Sigmoid colon (tissue), 7 donors: ENCODE measurements around the gene SPTBN5. TPM values are rescaled to one million over a fixed set of nuclear protein-coding genes. Genes with fewer than 3 reads are reported as not detected.

Experiments used
- DNase-seq: peaks from one replicate; pipeline ENCODE4 v3.0.0-alpha.2; 2019
- H3K27ac ChIP-seq, 4 donors: fragments of 200-600 bp; sonication (generic); one replicate each; pipeline ENCODE4 v1.5.1; 2016 to 2019; ENCODE audit warnings: mild to moderate bottlenecking in 1 of 4
- H3K27me3 ChIP-seq, 3 donors: fragments of 200-600 bp; sonication (generic); one replicate each; pipeline ENCODE4 v1.5.1; 2019; ENCODE audit warnings: mild to moderate bottlenecking in 1 of 3
- H3K36me3 ChIP-seq, 4 donors: fragments of 200-600 bp; sonication (generic); one replicate each; pipeline ENCODE4 v1.5.1; 2016 to 2019
- H3K4me1 ChIP-seq, 4 donors: fragments of 200-600 bp; sonication (generic); one replicate each; pipeline ENCODE4 v1.5.1; 2017 to 2019
- H3K4me3 ChIP-seq, 4 donors: fragments of 200-600 bp; sonication (generic); one replicate each; pipeline ENCODE4 v1.5.1; 2017 to 2019; ENCODE audit warnings: mild to moderate bottlenecking in 2 of 4, moderate library complexity in 1 of 4
- H3K9me3 ChIP-seq, 4 donors: fragments of 200-600 bp in 3 of 4; sonication (generic) in 3 of 4; one replicate each; pipeline versions ENCODE4 v1.5.1 to v1.6.1; 2013 to 2019
- EP300 ChIP-seq, 4 donors: sonication (generic); formaldehyde crosslinking; IDR thresholded peaks; one replicate each; pipeline ENCODE4 v1.6.1; 2017; ENCODE audit warnings: antibody characterized with exemption in 4 of 4
- POLR2A ChIP-seq, 2 donors: fragments of 450-650 bp; IDR thresholded peaks; one replicate each; pipeline ENCODE4 v1.6.1; 2016; ENCODE audit warnings: antibody characterized with exemption in 2 of 2, mild to moderate bottlenecking in 2 of 2, moderate library complexity in 2 of 2
- POLR2AphosphoS5 ChIP-seq, 4 donors: sonication (generic); formaldehyde crosslinking; IDR thresholded peaks; one replicate each; pipeline ENCODE4 v1.6.1; 2017; ENCODE audit warnings: antibody characterized with exemption in 4 of 4
- WGBS, 2 donors: extraction: QIAGEN DNeasy Blood & Tissue Kit; methylation state at CpG; one replicate each; pipeline ENCODE4 v1.1.7; 2013; 5-methylcytosine and 5-hydroxymethylcytosine counted together
- intact Hi-C: fragments of 100-400 bp; cut with DNase I; formaldehyde crosslinking; loops from one replicate; pipeline ENCODE4 v1.15.1; 2023
- polyA plus RNA-seq, 3 donors: library from polyadenylated mRNA; stranded (reverse); fragments of 200-250 nt; gene quantifications; one replicate each; pipeline ENCODE4 v1.2.3, GENCODE V29; 2013
- total RNA-seq, 4 donors: library from RNA; depleted of rRNA; stranded (reverse); fragments of >200 nt; gene quantifications; one replicate each; pipeline ENCODE4 v1.1.0, GENCODE V29; 2016
- TF ChIP-seq, protein P1 (sequence below), 4 experiments: fragments of 450-650 bp in 3 of 4; fragments of 200-600 bp in 1 of 4; IDR thresholded peaks; one replicate each; pipeline ENCODE4 v1.5.1; 2016 to 2019; ENCODE audit warnings: antibody characterized with exemption in 4 of 4, mild to moderate bottlenecking in 3 of 4, moderate library complexity in 2 of 4
- donor health status: healthy with polysubstance abuse.
- donor health status: Bipolar disorder and iron deficiency.
- donor health status: healthy.

Gene SPTBN5
- total and polyA plus RNA-seq, 7 donors, result under 0.01 to 2.3 (median 0.60) TPM

DNA sequence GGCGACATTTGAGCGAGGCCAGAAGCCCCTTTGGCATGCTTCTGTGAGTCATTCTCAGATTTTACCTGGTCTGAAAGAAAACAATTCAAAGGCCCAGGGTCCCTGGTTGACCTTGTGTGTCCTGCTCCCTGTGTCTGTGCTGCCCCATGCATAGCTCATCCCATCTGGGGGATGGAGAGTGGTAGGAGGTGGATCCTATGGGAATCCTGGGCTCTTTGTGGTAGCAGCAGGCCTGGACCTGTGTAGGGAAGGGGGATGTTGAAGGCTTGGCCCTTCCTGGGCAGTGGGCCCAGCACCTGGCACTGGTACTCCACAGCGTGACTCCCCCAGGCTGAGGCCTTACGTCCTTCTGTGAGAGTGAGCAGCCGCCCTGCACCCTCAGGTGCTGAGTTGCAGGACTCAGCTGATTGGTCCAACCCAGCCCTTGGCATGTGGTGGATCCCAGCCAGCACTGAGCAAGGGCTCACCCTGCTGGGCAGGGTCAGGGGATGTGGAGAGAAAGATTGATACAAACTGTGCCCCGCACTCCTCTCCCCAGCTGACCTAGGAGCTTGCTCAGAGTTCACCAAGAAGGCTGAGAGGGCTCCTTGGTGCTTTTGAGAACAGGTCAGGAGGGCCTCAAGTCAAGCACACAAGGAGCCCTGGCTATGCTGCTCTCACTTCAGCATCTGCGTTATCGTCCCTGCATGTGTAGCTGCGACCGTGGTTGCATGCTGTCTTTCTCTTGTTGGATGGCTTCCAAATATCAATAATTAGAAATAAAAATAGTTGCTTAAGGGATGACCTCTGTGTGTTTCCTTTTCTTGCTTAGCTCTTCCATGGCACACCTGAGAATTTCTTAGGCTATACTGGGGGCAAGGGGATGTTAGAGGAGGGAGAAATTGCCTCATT lies 87.3 kb downstream of the SPTBN5 start:
- WGBS, 2 donors, result 92 to 93% methylated on average over 10 of the region's 10 CpGs
- no peaks in the 10 kb centered on the region for H3K27me3 ChIP-seq
- peaks cover 0 to 35% (median 23%) of the 10 kb centered on the region in 4 donors for H3K4me1 ChIP-seq
- intact Hi-C loops, result no loop called here
- peak; percentile 58 for DNase-seq
- H3K9me3 ChIP-seq, result no peaks in the 10 kb centered on the region
- peaks cover 0 to 7% (median 0%) of the 10 kb centered on the region in 4 donors for H3K36me3 ChIP-seq
- H3K4me3 ChIP-seq, result no peak overlapping the region
- H3K27ac ChIP-seq, result peak overlapping the region in 1 of 4 donors; percentile 80
- TF ChIP-seq POLR2AphosphoS5 (IDR thresholded peaks at IDR 0.05), result no peak
- TF ChIP-seq POLR2A (IDR thresholded peaks at IDR 0.05), result no peak
- no peak for TF ChIP-seq EP300 (IDR thresholded peaks at IDR 0.05)
- TF ChIP-seq, protein P1, sequence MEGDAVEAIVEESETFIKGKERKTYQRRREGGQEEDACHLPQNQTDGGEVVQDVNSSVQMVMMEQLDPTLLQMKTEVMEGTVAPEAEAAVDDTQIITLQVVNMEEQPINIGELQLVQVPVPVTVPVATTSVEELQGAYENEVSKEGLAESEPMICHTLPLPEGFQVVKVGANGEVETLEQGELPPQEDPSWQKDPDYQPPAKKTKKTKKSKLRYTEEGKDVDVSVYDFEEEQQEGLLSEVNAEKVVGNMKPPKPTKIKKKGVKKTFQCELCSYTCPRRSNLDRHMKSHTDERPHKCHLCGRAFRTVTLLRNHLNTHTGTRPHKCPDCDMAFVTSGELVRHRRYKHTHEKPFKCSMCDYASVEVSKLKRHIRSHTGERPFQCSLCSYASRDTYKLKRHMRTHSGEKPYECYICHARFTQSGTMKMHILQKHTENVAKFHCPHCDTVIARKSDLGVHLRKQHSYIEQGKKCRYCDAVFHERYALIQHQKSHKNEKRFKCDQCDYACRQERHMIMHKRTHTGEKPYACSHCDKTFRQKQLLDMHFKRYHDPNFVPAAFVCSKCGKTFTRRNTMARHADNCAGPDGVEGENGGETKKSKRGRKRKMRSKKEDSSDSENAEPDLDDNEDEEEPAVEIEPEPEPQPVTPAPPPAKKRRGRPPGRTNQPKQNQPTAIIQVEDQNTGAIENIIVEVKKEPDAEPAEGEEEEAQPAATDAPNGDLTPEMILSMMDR (IDR thresholded peaks at IDR 0.05), result no peak

DNA sequence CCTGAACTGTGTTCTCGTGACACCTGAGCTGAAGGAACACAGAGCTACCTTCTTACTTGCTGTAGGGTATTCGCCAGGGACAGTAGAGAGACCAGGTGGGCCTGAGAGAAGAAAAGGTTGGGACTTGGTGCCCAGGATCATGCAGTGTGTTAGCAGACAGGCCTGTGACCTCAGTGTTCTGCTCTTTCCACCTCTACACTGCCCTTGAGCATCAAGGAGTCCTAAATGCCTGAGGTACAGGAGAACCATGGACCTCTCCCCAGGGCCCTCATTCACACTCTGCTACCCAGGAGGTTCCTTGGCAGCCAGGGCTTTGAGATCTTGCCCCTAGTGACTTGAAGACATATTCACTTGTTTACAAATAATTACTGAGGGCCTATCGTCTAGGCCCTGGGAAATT lies 88.1 kb downstream of the SPTBN5 start:
- DNase-seq, result peak; percentile 11
- 80 to 89% methylated on average over 3 of the region's 3 CpGs for WGBS, 2 donors
- Histone ChIP-seq H3K4me3 (no peak overlapping the region), H3K9me3 (no peaks in the 10 kb centered on the region), H3K27me3 (no peaks in the 10 kb centered on the region), H3K27ac (peak overlapping the region in 2 of 4 donors; percentile 54 to 80), H3K36me3 (peaks cover 0 to 15% (median 3%) of the 10 kb centered on the region in 4 donors), H3K4me1 (peaks cover 0 to 35% (median 19%) of the 10 kb centered on the region in 4 donors)
- TF ChIP-seq EP300 (IDR thresholded peaks at IDR 0.05) (no peak), POLR2AphosphoS5 (IDR thresholded peaks at IDR 0.05) (no peak), POLR2A (IDR thresholded peaks at IDR 0.05) (no peak)
- TF ChIP-seq, protein P1 (IDR thresholded peaks at IDR 0.05), result no peak
- intact Hi-C loops, result no loop called here

- 71 to 87% methylated on average over 8 of the region's 8 CpGs for WGBS, 2 donors
- peak overlapping the region; percentile 20 to 80 (median 51) for H3K27ac ChIP-seq
- H3K27me3 ChIP-seq, result no peaks in the 10 kb centered on the region
Measured at GRCh38 chr15:41804916-41805666, 88.8 kb downstream of the SPTBN5 start.

DNA sequence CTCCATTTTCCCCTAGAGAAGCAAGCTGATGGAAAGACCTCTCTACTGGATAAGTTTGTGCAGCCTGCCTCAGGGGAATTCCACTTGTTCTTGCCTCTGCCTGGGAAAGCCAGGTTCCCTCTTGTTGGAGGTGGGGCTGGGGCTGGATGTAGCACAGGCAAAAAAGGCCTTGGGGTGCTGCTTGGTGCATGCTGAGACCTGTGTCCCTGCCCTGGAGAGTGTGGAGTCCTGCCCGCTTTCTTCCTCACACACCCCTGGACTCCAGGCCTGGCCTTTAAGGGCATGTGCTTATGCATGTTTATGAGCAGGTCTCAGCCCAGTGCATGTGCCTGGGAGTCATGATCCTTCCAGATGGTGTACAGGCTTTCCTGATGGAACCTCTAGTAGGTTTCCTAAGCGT lies 89.5 kb downstream of the SPTBN5 start:
- TF ChIP-seq, protein P1 (IDR thresholded peaks at IDR 0.05), result no peak
- TF ChIP-seq POLR2AphosphoS5 (IDR thresholded peaks at IDR 0.05) (no peak), POLR2A (IDR thresholded peaks at IDR 0.05) (no peak), EP300 (IDR thresholded peaks at IDR 0.05) (no peak)
- peak; percentile 50 for DNase-seq
- H3K4me1 ChIP-seq, result peaks cover 0 to 32% (median 19%) of the 10 kb centered on the region in 4 donors
- no peak overlapping the region for H3K4me3 ChIP-seq
- intact Hi-C loops, result no loop called here
- H3K36me3 ChIP-seq, result peaks cover 0 to 27% (median 10%) of the 10 kb centered on the region in 4 donors
- WGBS, 2 donors, result 92 to 97% methylated on average over 2 of the region's 2 CpGs
- peak overlapping the region; percentile 20 to 80 (median 51) for H3K27ac ChIP-seq
- H3K27me3 ChIP-seq, result no peaks in the 10 kb centered on the region
- no peaks in the 10 kb centered on the region for H3K9me3 ChIP-seq

More at GRCh38 chr15:41804916-41805666, 88.8 kb downstream of the SPTBN5 start:
- no peak for TF ChIP-seq EP300 (IDR thresholded peaks at IDR 0.05)
- no peak for TF ChIP-seq POLR2AphosphoS5 (IDR thresholded peaks at IDR 0.05)
- TF ChIP-seq, protein P1 (IDR thresholded peaks at IDR 0.05), result no peak
- TF ChIP-seq POLR2A (IDR thresholded peaks at IDR 0.05), result no peak
- peaks cover 0 to 21% (median 9%) of the 10 kb centered on the region in 4 donors for H3K36me3 ChIP-seq
- DNase-seq, result peak; percentile 48
- intact Hi-C loops, result no loop called here
- H3K9me3 ChIP-seq, result no peaks in the 10 kb centered on the region
- H3K4me1 ChIP-seq, result peaks cover 0 to 35% (median 19%) of the 10 kb centered on the region in 4 donors
- no peak overlapping the region for H3K4me3 ChIP-seq
